Fibroblast of villous mesenchyme (primary cell): ENCODE results near the gene SPRYD3. TPM values are rescaled to one million over a fixed set of nuclear protein-coding genes. Genes with fewer than 3 reads are reported as not detected.
"Not testable (repeated sequence)": the region's sequence is repeated elsewhere in the genome, so short reads cannot be mapped to it uniquely, and the experiment has no call there.

ENCODE experiments used
- DNase-seq: peaks from one replicate; pipeline ENCODE4 v3.0.0-alpha.2; 2010; ENCODE audit warnings: low read depth
- H3K4me3 ChIP-seq: 2 replicates; pipeline ENCODE4 v1.5.1; 2011; ENCODE audit warnings: low read depth, mild to moderate bottlenecking, low read length
- CTCF ChIP-seq: IDR thresholded peaks from 2 replicates; pipeline ENCODE4 v1.5.1; 2012; ENCODE audit warnings: low read depth, mild to moderate bottlenecking, low read length; ENCODE audit not compliant: insufficient read depth
- total RNA-seq: library from RNA; depleted of rRNA; stranded (reverse); fragments of >200 nt; gene quantifications from 2 replicates; pipeline ENCODE4 v1.2.3, GENCODE V29; 2012

Gene SPRYD3
- total RNA-seq, 1 donor: 19.4 TPM

DNA sequence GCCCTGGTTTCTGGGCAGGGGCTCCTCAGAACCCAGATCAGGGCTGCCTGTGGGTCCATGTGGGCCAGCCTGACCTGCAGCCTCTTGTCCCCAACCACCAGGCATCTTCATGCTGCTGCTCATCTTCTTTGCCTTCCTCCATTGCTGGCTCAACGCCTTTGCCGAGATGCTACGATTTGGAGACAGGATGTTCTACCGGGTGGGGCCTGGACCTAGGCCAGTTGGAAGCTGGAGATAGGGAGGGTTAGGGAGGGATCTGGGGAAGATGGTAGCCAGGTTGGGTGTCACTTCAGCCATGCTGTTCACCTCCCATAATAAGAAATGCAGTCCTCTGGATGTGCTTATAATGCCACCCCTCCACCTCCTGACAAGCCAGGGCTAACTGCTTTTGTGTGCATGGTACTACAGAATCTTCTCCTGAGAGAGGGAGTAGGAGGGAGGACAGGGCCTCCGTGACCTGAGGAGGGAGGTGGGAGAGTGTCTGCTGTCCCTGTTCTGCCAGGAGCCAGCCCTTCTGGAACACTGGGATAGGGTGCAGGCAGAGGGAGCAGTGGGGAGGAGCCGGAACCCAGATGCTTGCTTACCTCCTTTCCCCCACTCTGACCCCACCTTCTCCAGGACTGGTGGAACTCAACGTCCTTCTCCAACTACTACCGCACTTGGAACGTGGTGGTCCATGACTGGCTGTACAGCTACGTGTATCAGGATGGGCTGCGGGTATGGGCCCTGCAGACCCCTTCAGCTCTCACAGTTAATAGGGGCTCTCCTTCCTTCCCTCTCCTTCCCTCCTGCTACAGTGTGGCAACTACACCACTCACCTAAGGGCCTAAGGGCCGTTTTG, 41.7 kb upstream of the SPRYD3 start:
- TF ChIP-seq CTCF: no peak
- DNase-seq: no peak
- no peak overlapping the region for H3K4me3 ChIP-seq

DNA sequence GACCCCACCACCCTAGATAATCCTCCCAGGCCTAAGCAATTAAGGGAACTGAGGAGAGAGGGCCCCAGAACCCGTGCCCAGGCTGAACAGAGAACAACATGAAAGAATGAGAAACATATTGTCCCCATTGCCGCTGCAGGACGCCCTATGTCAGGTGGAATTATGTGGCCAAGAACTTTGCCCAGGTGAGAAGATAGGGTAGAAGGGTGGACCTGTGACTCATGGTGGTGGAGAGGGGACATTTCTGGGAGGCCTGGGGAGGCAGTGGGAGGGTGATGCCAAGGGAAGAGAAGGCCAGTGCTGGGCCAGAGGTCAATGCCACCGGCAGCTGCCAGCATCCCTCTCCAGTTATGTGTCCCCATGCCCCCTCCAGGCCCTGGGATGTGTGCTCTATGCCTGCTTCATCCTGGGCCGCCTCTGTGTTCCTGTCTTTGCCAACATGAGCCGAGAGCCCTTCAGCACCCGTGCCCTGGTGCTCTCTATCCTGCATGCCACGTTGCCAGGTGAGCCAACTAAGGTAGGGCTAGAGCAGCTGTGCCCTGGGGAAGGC, 39.6 kb upstream of the SPRYD3 start:
- no peak for DNase-seq
- no peak for TF ChIP-seq CTCF
- no peak overlapping the region for H3K4me3 ChIP-seq

DNA sequence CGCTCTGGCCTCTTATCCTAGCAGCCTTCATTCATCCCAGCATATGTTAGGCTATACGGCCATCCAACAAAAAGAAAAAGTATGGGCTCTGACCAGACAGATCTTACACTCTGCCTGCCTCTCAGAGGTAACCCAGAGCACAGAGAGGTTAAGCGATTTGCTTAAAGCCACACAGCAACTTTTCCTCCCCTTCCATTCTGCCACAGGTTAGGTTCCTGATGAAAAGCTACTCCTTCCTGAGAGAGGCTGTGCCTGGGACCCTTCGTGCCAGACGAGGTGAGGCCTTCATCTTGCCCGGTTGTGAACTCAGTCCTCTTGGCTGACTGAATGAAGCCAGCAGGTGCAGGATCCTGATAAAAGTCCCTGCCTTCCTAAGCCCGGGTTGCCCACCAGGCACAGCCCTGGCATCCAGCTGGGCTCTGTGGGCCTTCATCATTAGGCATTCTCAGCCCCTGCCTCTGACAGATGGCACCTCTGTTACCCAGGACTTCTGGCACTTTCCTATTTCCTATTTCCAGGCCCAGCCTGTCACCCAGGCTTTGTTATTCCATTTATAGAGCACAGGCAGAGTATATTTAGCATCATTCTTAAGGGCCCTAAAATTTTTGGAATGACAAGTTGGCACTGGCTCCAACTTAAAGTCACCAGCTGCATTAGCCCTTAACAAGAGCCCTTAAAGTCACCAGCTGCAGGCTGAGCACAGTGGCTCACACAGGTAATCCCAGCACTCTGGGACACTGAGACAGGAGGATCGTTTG, 36.9 kb upstream of the SPRYD3 start:
- no peak for DNase-seq
- TF ChIP-seq CTCF: no peak

DNA sequence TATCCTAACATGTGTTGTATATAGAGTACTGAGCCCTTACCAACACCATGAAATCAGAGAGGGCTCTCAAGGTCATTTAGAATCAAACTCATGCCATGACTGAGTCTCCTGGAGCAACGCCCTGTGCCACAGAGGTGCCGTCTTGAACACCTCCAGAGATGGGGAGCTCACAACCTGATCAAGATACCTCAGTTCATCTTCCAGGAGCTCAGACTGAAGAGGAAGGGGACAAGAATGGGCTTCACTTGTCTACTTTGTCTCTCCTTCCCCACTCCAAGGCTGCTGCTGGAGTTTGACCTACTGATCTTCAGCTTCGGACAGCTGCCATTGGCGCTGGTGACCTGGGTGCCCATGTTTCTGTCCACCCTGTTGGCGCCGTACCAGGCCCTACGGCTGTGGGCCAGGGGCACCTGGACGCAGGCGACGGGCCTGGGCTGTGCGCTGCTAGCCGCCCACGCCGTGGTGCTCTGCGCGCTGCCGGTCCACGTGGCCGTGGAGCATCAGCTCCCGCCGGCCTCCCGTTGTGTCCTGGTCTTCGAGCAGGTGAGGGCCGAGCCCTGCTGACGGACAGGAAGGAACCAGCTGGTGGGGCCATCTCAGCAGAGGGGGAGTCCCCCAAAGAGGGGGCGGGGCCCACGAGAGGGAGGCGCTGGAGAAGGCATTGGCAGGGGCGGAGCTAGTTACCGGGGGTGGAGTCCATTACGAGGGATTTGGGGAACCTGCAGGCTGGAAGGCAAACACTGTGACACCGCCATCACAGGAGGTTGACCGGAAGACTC, 36.1 kb upstream of the SPRYD3 start:
- no peak overlapping the region for H3K4me3 ChIP-seq
- no peak for TF ChIP-seq CTCF
- no peak for DNase-seq

More for the DNA sequence above, 36.9 kb upstream of the SPRYD3 start:
- no peak overlapping the region for H3K4me3 ChIP-seq

DNA sequence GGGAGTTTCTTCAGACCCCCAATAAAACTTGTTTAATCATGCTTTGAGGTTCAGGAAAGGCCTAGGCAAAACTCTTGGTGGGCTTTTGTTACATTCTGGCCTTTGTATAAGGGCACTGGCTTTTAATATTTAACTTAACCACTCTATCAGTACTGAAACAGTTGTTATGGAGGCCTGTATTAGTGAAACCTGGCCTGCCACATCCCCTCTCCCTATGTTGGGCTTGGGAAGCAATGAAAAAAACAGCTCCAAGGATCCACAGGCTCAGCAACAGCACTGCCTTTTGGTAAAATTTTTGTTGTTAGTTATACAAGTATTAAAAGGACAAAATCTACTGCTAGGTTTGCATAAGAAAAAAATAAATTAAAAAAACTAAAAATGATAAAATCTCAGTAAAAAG, 34.8 kb upstream of the SPRYD3 start:
- TF ChIP-seq CTCF: no peak
- no peak for DNase-seq
- H3K4me3 ChIP-seq: no peak overlapping the region

DNA sequence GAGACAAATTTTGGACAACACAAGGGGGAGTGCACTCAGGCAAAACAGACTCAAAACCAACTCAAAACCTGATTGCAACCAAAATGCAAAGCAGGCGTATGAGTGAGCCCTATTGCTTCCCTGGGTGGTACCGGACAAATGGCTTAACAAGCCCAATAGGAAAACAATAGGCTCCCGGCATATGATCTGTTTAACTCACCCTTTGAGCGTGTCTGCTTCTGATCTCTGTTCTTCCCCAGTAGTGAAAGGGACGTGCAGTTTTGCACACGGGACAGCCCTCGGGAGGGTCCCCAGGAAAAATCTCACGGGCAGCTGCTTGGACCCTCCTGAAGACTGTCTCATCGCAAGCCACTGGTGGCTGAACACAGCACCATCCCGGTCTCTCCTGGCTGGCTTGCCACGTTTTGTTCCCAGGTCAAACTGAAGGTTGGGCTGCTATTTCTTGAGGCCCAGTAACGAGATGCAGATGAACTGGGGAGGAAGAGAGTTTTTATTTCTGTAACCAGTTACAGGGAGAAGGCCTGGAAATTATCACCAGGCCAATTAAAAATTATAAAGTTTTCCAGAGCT, 34.0 kb upstream of the SPRYD3 start:
- no peak for TF ChIP-seq CTCF
- no peak for DNase-seq
- no peak overlapping the region for H3K4me3 ChIP-seq

GRCh38 chr12:53112431-53112830, 33.2 kb upstream of the SPRYD3 start:
- not testable (repeated sequence) for DNase-seq, H3K4me3 ChIP-seq
